Measurements from ENCODE around the gene TCF25. TPM values are rescaled to one million over a fixed set of nuclear protein-coding genes. Genes with fewer than 3 reads are reported as not detected.

Gene TCF25
- total RNA-seq, 4 donors from 2014 or later, result 68.9 to 110 (median 85.7) TPM

DNA sequence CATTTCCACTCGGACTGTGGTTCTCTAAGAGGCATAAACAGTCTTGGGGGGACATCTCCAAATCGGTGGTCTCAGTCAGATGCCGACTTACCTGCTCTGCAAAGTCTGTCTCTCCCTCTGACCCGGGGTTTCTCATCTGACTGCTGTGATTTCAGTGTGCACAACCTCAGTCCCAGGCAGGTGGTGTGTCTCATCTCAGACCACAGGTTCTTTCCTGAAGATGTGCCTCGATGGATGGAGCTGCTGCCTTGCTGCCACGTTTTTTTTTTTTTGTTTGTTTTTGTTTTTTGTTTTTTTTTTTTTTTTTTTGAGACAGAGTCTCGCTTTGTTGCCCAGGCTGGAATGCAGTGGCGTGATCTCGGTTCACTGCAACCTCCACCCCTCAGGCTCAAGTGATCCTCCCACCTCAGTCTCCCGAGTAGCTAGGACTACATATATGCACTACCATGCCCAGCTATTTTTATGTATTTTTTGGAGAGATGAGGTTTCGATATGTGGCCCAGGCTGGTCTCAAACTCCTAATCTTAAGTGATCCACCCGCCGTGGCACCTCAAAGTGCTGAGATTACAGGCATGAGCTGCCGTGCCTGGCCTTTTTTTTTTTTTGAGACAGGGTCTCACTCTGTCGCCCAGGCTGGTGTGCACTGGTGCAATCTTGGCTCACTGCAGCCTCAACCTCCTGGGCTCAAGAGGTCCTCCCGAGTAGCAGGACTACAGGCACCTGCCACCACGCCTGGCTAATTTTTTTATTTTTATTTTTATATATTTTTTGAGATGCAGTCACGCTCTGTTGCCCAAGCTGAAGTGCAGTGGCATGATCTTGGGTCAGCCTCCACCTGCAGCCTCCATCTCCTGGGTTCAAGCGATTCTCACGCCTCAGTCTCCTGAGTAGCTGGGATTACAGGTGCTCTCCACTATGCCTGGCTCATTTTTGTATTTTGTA is 29.7 kb upstream of the TCF25 start:
- Histone ChIP-seq H3K9me3 (no peaks in the 10 kb centered on the region), H3K27ac (no peak overlapping the region), H3K4me1 (no peaks in the 10 kb centered on the region), H3K4me3 (no peak overlapping the region), H3K36me3 (no peaks in the 10 kb centered on the region), H3K27me3 (no peaks in the 10 kb centered on the region)
- no peak for TF ChIP-seq POLR2A (IDR thresholded peaks at IDR 0.05)
- TF ChIP-seq, protein P1, sequence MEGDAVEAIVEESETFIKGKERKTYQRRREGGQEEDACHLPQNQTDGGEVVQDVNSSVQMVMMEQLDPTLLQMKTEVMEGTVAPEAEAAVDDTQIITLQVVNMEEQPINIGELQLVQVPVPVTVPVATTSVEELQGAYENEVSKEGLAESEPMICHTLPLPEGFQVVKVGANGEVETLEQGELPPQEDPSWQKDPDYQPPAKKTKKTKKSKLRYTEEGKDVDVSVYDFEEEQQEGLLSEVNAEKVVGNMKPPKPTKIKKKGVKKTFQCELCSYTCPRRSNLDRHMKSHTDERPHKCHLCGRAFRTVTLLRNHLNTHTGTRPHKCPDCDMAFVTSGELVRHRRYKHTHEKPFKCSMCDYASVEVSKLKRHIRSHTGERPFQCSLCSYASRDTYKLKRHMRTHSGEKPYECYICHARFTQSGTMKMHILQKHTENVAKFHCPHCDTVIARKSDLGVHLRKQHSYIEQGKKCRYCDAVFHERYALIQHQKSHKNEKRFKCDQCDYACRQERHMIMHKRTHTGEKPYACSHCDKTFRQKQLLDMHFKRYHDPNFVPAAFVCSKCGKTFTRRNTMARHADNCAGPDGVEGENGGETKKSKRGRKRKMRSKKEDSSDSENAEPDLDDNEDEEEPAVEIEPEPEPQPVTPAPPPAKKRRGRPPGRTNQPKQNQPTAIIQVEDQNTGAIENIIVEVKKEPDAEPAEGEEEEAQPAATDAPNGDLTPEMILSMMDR (IDR thresholded peaks at IDR 0.05 in 4 of 5, conservative IDR thresholded peaks at IDR 0.05 in 1 of 5), result no peak
- in situ Hi-C loops (cut with MboI; ENCODE audit: low sequenced_read_pairs in 4 of 4) (no loop called here), intact Hi-C loops (cut with DNase I; ENCODE audit: low total_unique reads) (no loop called here)
- no peak for DNase-seq
- no peak for ATAC-seq

DNA sequence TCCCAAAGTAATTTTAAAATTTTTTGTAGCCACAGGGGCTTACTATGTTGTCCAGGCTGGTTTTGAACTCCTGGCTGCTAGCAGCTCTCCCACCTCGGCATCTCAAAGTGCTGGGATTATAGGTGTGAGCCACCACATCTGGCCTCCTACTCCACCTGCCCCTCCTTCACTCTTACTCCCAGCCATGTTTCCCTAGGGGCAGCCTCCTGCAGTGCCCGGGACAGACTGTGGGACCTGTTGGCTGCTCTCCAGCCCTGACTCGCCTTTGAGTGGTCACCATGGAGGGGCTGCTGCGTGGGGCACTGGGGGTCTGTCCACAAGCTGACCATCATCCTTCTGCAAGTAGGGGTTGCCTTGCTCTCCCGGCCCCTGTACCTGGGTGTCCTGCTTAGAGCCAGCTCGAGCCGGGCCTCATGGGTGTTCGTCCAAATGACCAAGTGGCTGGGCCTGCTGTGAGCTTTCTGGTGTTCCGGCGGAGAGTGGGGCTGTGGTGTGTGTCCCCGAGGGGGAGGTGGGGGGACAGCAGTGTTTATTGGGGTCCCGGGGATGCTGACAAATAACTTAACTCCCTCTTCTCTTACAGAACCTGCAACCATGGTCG is 28.6 kb upstream of the TCF25 start:
- intact Hi-C loops (cut with DNase I; ENCODE audit: low total_unique reads) (no loop called here), in situ Hi-C loops (cut with MboI; ENCODE audit: low sequenced_read_pairs in 4 of 4) (no loop called here)
- Histone ChIP-seq H3K9me3 (no peaks in the 10 kb centered on the region), H3K36me3 (no peaks in the 10 kb centered on the region), H3K27me3 (no peaks in the 10 kb centered on the region), H3K4me1 (no peaks in the 10 kb centered on the region), H3K27ac (no peak overlapping the region), H3K4me3 (no peak overlapping the region)
- ATAC-seq (no peak), DNase-seq (no peak)
- TF ChIP-seq, protein P1 (IDR thresholded peaks at IDR 0.05 in 4 of 5, conservative IDR thresholded peaks at IDR 0.05 in 1 of 5), result no peak
- TF ChIP-seq POLR2A (IDR thresholded peaks at IDR 0.05), result no peak

GRCh38 chr16:89845417-89845816 is 28.0 kb upstream of the TCF25 start:
- Histone ChIP-seq H3K4me1 (no peaks in the 10 kb centered on the region), H3K36me3 (no peaks in the 10 kb centered on the region), H3K9me3 (no peaks in the 10 kb centered on the region), H3K27ac (no peak overlapping the region), H3K4me3 (no peak overlapping the region), H3K27me3 (no peaks in the 10 kb centered on the region)
- intact Hi-C loops (cut with DNase I; ENCODE audit: low total_unique reads), result no loop called here
- TF ChIP-seq POLR2A (IDR thresholded peaks at IDR 0.05), result no peak
- TF ChIP-seq, protein P1 (IDR thresholded peaks at IDR 0.05 in 4 of 5, conservative IDR thresholded peaks at IDR 0.05 in 1 of 5), result no peak
- ATAC-seq (no peak), DNase-seq (no peak)
- in situ Hi-C loops (cut with MboI; ENCODE audit: low sequenced_read_pairs in 4 of 4), result no loop called here

DNA sequence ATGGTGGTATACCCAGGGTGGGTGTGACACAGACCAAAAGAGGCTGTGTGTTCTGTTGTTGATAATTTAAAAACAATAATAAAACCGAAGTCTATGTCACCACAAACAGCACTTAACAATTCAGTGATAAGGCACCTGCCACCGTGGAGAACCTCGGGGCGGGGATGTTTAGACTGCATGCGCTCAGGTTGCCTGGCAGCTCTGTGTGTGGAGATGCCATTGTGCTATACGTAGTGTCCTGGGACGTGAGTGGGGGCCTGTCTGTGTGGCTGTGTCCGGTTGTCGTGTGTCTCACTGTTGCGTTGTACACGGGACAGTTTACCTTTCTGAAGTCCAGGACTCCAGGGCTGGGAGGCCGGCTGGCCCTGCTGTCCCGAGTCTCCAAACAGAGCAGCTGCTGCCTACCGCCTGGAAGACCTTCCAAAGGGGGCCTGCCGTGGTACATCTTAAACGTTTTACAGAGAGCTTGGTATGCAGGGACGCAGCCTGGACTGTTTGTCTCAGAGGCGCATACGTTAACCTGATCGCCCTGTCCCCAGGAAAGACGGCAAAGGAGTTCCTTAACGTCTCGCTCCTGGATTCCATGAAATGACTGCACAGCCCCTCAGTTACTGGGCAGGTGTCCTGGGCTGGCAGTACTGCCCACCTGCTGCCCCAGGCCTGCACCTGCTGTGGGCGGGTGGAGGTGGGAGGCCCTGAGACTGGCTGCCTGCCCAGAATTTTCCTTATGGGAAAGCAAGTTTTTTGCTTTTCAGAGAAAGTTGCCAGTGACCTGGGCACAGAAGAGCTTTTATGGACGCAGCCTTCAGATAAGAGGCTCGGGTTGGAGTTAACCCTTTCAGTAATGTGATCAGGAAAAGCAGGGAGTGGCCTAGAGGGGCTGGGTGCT is 26.1 kb upstream of the TCF25 start:
- Histone ChIP-seq H3K27me3 (no peaks in the 10 kb centered on the region), H3K4me1 (no peaks in the 10 kb centered on the region), H3K4me3 (no peak overlapping the region), H3K27ac (no peak overlapping the region), H3K9me3 (no peaks in the 10 kb centered on the region), H3K36me3 (no peaks in the 10 kb centered on the region)
- TF ChIP-seq POLR2A (IDR thresholded peaks at IDR 0.05), result no peak
- TF ChIP-seq, protein P1 (IDR thresholded peaks at IDR 0.05 in 4 of 5, conservative IDR thresholded peaks at IDR 0.05 in 1 of 5), result no peak
- in situ Hi-C loops (cut with MboI; ENCODE audit: low sequenced_read_pairs in 4 of 4), result no loop called here
- ATAC-seq (no peak), DNase-seq (no peak)
- intact Hi-C loops (cut with DNase I; ENCODE audit: low total_unique reads), result no loop called here

Data from gastrocnemius medialis (tissue), 4 donors.